Sigmoid colon (tissue), 4 donors: Measurements from ENCODE around the gene SEZ6L2.

Experiments used
- CTCF ChIP-seq, 4 experiments: fragments of 450-650 bp in 3 of 4; fragments of 200-600 bp in 1 of 4; IDR thresholded peaks; one replicate each; pipeline ENCODE4 v1.5.1; 2016 to 2019; ENCODE audit warnings: antibody characterized with exemption in 4 of 4, mild to moderate bottlenecking in 3 of 4, moderate library complexity in 2 of 4
- POLR2A ChIP-seq, 2 donors: fragments of 450-650 bp; IDR thresholded peaks; one replicate each; pipeline ENCODE4 v1.6.1; 2016; ENCODE audit warnings: antibody characterized with exemption in 2 of 2, mild to moderate bottlenecking in 2 of 2, moderate library complexity in 2 of 2
- POLR2AphosphoS5 ChIP-seq, 4 donors: sonication (generic); formaldehyde crosslinking; IDR thresholded peaks; one replicate each; pipeline ENCODE4 v1.6.1; 2017; ENCODE audit warnings: antibody characterized with exemption in 4 of 4

- TF ChIP-seq CTCF (IDR thresholded peaks at IDR 0.05) (no peak), POLR2A (IDR thresholded peaks at IDR 0.05) (no peak), POLR2AphosphoS5 (IDR thresholded peaks at IDR 0.05) (no peak)
Observed at GRCh38 chr16:29863669-29863984, 35.7 kb downstream of the SEZ6L2 start.
